Esophagus muscularis mucosa (tissue), 4 donors: ENCODE measurements around the gene FGD2.
"Not testable (repeated sequence)": the region's sequence is repeated elsewhere in the genome, so short reads cannot be mapped to it uniquely, and the experiment has no call there.

Source experiments
- CTCF ChIP-seq, 3 experiments: fragments of 200-600 bp in 2 of 3; fragments of 450-650 bp in 1 of 3; sonication (generic) in 2 of 3; IDR thresholded peaks; one replicate each; pipeline ENCODE4 v1.5.1; 2017 to 2019; ENCODE audit warnings: antibody characterized with exemption in 3 of 3, mild to moderate bottlenecking in 2 of 3, moderate library complexity in 1 of 3
- EP300 ChIP-seq: sonication (generic); formaldehyde crosslinking; IDR thresholded peaks from one replicate; pipeline ENCODE4 v1.6.1; 2017; ENCODE audit warnings: antibody characterized with exemption
- POLR2A ChIP-seq: fragments of 450-650 bp; IDR thresholded peaks from one replicate; pipeline ENCODE4 v1.6.1; 2017; ENCODE audit warnings: antibody characterized with exemption, moderate library complexity, mild to moderate bottlenecking, low read depth

GRCh38 chr6:36990401-36990800 lies 15.1 kb upstream of the FGD2 start:
- TF ChIP-seq CTCF (IDR thresholded peaks at IDR 0.05); POLR2A; EP300: not testable (repeated sequence)
